ENCODE measurements around the gene SCARF2.

- TF ChIP-seq EZH2 (IDR thresholded peaks at IDR 0.05; ENCODE audit: low read length, unreplicated experiment): no peak
- TF ChIP-seq, protein P1, sequence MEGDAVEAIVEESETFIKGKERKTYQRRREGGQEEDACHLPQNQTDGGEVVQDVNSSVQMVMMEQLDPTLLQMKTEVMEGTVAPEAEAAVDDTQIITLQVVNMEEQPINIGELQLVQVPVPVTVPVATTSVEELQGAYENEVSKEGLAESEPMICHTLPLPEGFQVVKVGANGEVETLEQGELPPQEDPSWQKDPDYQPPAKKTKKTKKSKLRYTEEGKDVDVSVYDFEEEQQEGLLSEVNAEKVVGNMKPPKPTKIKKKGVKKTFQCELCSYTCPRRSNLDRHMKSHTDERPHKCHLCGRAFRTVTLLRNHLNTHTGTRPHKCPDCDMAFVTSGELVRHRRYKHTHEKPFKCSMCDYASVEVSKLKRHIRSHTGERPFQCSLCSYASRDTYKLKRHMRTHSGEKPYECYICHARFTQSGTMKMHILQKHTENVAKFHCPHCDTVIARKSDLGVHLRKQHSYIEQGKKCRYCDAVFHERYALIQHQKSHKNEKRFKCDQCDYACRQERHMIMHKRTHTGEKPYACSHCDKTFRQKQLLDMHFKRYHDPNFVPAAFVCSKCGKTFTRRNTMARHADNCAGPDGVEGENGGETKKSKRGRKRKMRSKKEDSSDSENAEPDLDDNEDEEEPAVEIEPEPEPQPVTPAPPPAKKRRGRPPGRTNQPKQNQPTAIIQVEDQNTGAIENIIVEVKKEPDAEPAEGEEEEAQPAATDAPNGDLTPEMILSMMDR (conservative IDR thresholded peaks at IDR 0.05; ENCODE audit: low read depth, low read length): no peak
These were observed 36.1 kb downstream of the SCARF2 start for GRCh38 chr22:20401376-20402014.

Measured in PC-3 (cell line).